ENCODE data around the gene CYP4Z1.
"Not testable (repeated sequence)": the region's sequence is repeated elsewhere in the genome, so short reads cannot be mapped to it uniquely, and the experiment has no call there.

GRCh38 chr1:47069509-47069908 is 2.5 kb downstream of the CYP4Z1 start:
- TF ChIP-seq CTCF (IDR thresholded peaks at IDR 0.05; ENCODE audit: insufficient read depth, low read depth, low read length); EZH2 (IDR thresholded peaks at IDR 0.05; ENCODE audit: insufficient read depth, low read length): not testable (repeated sequence)

All from astrocyte (in vitro differentiated cells and primary cell).